SK-N-SH (cell line): ENCODE data around the gene CD79A. TPM values are rescaled to one million over a fixed set of nuclear protein-coding genes. Genes with fewer than 3 reads are reported as not detected.

Experiments
- CTCF ChIA-PET: fragments of 300-600, 350-600 bp; formaldehyde crosslinking; extraction: SDS; loops from one replicate; lab custom pipeline; 2021; lab: Yijun Ruan, JAX
- POLR2A ChIA-PET: fragments of 350-600 bp; sonication (Branson Sonifier 250); formaldehyde crosslinking; extraction: SDS; loops from one replicate; lab custom pipeline; 2020; ENCODE audit warnings: antibody characterized with exemption, inconsistent platforms; lab: Yijun Ruan, JAX
- DNase-seq: peaks from one replicate; pipeline ENCODE4 v3.0.0; 2012
- H2AFZ ChIP-seq: fragments of 200-600 bp; sonication (generic); 2 replicates; pipeline ENCODE4 v1.8.1; 2016; ENCODE audit warnings: antibody characterized with exemption, mild to moderate bottlenecking, low read depth
- H3F3A ChIP-seq: fragments of 200-600 bp; sonication (generic); replicated peaks from 2 replicates; pipeline ENCODE3; 2016; ENCODE audit warnings: antibody characterized with exemption, mild to moderate bottlenecking; ENCODE audit not compliant: insufficient read depth
- H3K27ac ChIP-seq, 2 experiments: fragments of 200-500 bp in 1 of 2; fragments of 200-600 bp in 1 of 2; sonication (Bioruptor generic) in 1 of 2; sonication (generic), shearing (Covaris generic) in 1 of 2; 2 replicates each; pipeline versions ENCODE4 v1.5.1 to v1.6.1; 2014 to 2016; ENCODE audit warnings: low read depth in 2 of 2, inconsistent platforms in 1 of 2, low read length in 1 of 2, mild to moderate bottlenecking in 1 of 2, mixed read lengths in 1 of 2
- H3K27me3 ChIP-seq: fragments of 200-600 bp; sonication (generic), shearing (Covaris generic); 2 replicates; pipeline ENCODE4 v1.6.1; 2016; ENCODE audit warnings: mixed run types; ENCODE audit not compliant: insufficient read depth
- H3K36me3 ChIP-seq, 2 experiments: fragments of 200-500 bp in 1 of 2; fragments of 200-600 bp in 1 of 2; sonication (Bioruptor generic) in 1 of 2; sonication (generic) in 1 of 2; replicated peaks in 1 of 2; 2 replicates each; pipeline versions ENCODE3 to v1.5.1; 2014 to 2016; ENCODE audit warnings: low read length in 1 of 2, mild to moderate bottlenecking in 1 of 2; ENCODE audit not compliant: insufficient read depth in 2 of 2, control insufficient read depth in 1 of 2
- H3K4me1 ChIP-seq, 2 experiments: fragments of 200-500 bp in 1 of 2; fragments of 200-600 bp in 1 of 2; sonication (Bioruptor generic) in 1 of 2; sonication (generic), shearing (Covaris generic) in 1 of 2; 2 replicates each; pipeline versions ENCODE4 v1.5.1 to v1.6.1; 2014 to 2016; ENCODE audit warnings: low read depth in 1 of 2, low read length in 1 of 2, mixed run types in 1 of 2; ENCODE audit not compliant: insufficient read depth in 2 of 2, control insufficient read depth in 1 of 2
- H3K4me2 ChIP-seq: fragments of 200-600 bp; sonication (generic), shearing (Covaris generic); 2 replicates; pipeline ENCODE4 v1.6.1; 2017; ENCODE audit warnings: mixed run types
- H3K4me3 ChIP-seq, 2 experiments: fragments of 200-500 bp in 1 of 2; fragments of 200-600 bp in 1 of 2; sonication (Bioruptor generic) in 1 of 2; sonication (generic), shearing (Covaris generic) in 1 of 2; 2 replicates each; pipeline versions ENCODE4 v1.5.1 to v1.8.1; 2014 to 2016; ENCODE audit warnings: low read depth in 2 of 2, inconsistent platforms in 1 of 2, low read length in 1 of 2, mild to moderate bottlenecking in 1 of 2, mixed read lengths in 1 of 2, moderate library complexity in 1 of 2
- H3K79me2 ChIP-seq: fragments of 200-600 bp; sonication (generic); 2 replicates; pipeline ENCODE4 v1.8.1; 2017; ENCODE audit warnings: mild to moderate bottlenecking; ENCODE audit not compliant: insufficient read depth
- H3K9ac ChIP-seq: fragments of 200-600 bp; sonication (generic); 2 replicates; pipeline ENCODE4 v1.6.1; 2017; ENCODE audit warnings: mixed run types
- H3K9me2 ChIP-seq: fragments of 200-600 bp; sonication (generic); 2 replicates; pipeline ENCODE4 v1.6.1; 2017; ENCODE audit warnings: mixed run types
- H3K9me3 ChIP-seq: fragments of 200-600 bp; sonication (generic); 2 replicates; pipeline ENCODE4 v1.6.1; 2017; ENCODE audit warnings: mixed run types, mild to moderate bottlenecking, moderate library complexity
- H4K20me1 ChIP-seq: fragments of 200-600 bp; sonication (generic); 2 replicates; pipeline ENCODE4 v1.6.1; 2017; ENCODE audit warnings: mild to moderate bottlenecking, mixed run types; ENCODE audit not compliant: insufficient read depth
- CHD2 ChIP-seq: fragments of 150-350 bp; IDR thresholded peaks from 2 replicates; pipeline ENCODE4 v1.6.1; 2018; ENCODE audit warnings: low read length; ENCODE audit not compliant: partially characterized antibody
- ELF1 ChIP-seq: IDR thresholded peaks from 2 replicates; pipeline ENCODE4 v1.4.0; 2012
- EP300 ChIP-seq, 2 experiments: IDR thresholded peaks; 2 replicates each; pipeline versions ENCODE4 v1.4.0 to v1.6.1; 2012; ENCODE audit warnings: borderline replicate concordance in 1 of 2, low read depth in 1 of 2, low read length in 1 of 2
- GABPA ChIP-seq: IDR thresholded peaks from 2 replicates; pipeline ENCODE4 v1.4.0; 2012; ENCODE audit warnings: low read depth, mild to moderate bottlenecking
- MEF2A ChIP-seq: IDR thresholded peaks from 2 replicates; pipeline ENCODE4 v1.4.0; 2012; ENCODE audit warnings: low read depth, borderline replicate concordance
- NRF1 ChIP-seq: IDR thresholded peaks from 2 replicates; pipeline ENCODE4 v1.6.1; 2012; ENCODE audit warnings: low read depth, mild to moderate bottlenecking, low read length
- PBX3 ChIP-seq: IDR thresholded peaks from 2 replicates; pipeline ENCODE4; 2012
- POLR2AphosphoS5 ChIP-seq: IDR thresholded peaks from 2 replicates; pipeline ENCODE4 v1.6.1; 2012; ENCODE audit warnings: low read depth, low read length
- RAD21 ChIP-seq: IDR thresholded peaks from 2 replicates; pipeline ENCODE4 v1.6.1; 2012; ENCODE audit warnings: mild to moderate bottlenecking, low read length
- RCOR1 ChIP-seq: fragments of 150-350 bp; IDR thresholded peaks from 2 replicates; pipeline ENCODE4 v1.6.1; 2017; ENCODE audit warnings: antibody characterized with exemption, low read length
- REST ChIP-seq: IDR thresholded peaks from 2 replicates; pipeline ENCODE4 v1.6.1; 2012; ENCODE audit warnings: mild to moderate bottlenecking, low read depth, low read length, moderate library complexity
- SMC3 ChIP-seq: IDR thresholded peaks from 2 replicates; pipeline ENCODE4 v1.6.1; 2012; ENCODE audit warnings: low read depth, low read length, improper control_type of control experiment
- TCF12 ChIP-seq: IDR thresholded peaks from 2 replicates; pipeline ENCODE4 v1.4.0; 2012
- TEAD4 ChIP-seq: IDR thresholded peaks from 2 replicates; pipeline ENCODE4 v1.4.0; 2012; ENCODE audit warnings: mild to moderate bottlenecking, borderline replicate concordance; ENCODE audit not compliant: insufficient read depth
- WGBS: methylation state at CpG from one replicate; pipeline ENCODE4 v1.1.6; 2017; ENCODE audit warnings: low lambda C conversion rate; 5-methylcytosine and 5-hydroxymethylcytosine counted together
- polyA plus RNA-seq, 3 experiments: library from polyadenylated mRNA; depleted of rRNA; stranded (reverse); fragments of >200 nt; gene quantifications; 2 replicates each; pipeline ENCODE4 v1.2.3, GENCODE V29; 2012

The CD79A gene
- polyA plus RNA-seq, 1 of the 3 experiments (the other 2 are of a cell fraction) = 0.20 TPM

GRCh38 chr19:41896581-41896942, 19.5 kb downstream of the CD79A start (continued):
- TF ChIP-seq GABPA = no peak
- no peak for TF ChIP-seq RAD21
- TF ChIP-seq CHD2 = no peak
- TF ChIP-seq TCF12 = no peak
- no peak for TF ChIP-seq TEAD4
- no peak for TF ChIP-seq REST
- no peak for TF ChIP-seq SMC3

GRCh38 chr19:41897181-41897580, 20.1 kb downstream of the CD79A start:
- Histone ChIP-seq H3K36me3 (peaks cover 17 to 48% of the 10 kb centered on the region in 2 experiments), H3K4me1 (no peaks in the 10 kb centered on the region), H3K79me2 (no peaks in the 10 kb centered on the region), H4K20me1 (no peaks in the 10 kb centered on the region), H3F3A (no peaks in the 10 kb centered on the region), H3K9me2 (no peaks in the 10 kb centered on the region), H3K4me2 (no peak overlapping the region), H3K4me3 (no peak overlapping the region), H3K27ac (no peak overlapping the region), H2AFZ (no peak overlapping the region), H3K9me3 (no peaks in the 10 kb centered on the region), H3K9ac (no peak overlapping the region), H3K27me3 (no peaks in the 10 kb centered on the region)
- 89% methylated on average over 3 of the region's 3 CpGs for WGBS
- DNase-seq = no peak
- CTCF ChIA-PET = interaction anchor here (0.9 to 1.7 kb wide), 2 partner anchors 11 to 55 kb away, joined by 3 to 4 read pairs; no protein-coding TSS in a partner anchor
- POLR2A ChIA-PET = no interaction called here
- TF ChIP-seq EP300 (IDR thresholded peaks at IDR 0.05; ENCODE audit: borderline replicate concordance in 1 of 2, low read depth in 1 of 2, low read length in 1 of 2) (no peak), TCF12 (no peak), RCOR1 (no peak), POLR2AphosphoS5 (no peak), NRF1 (no peak), MEF2A (no peak), PBX3 (no peak), ELF1 (no peak)
